ENCODE results near the gene PRPF31.

PRPF31 gene

GRCh38 chr19:54100561-54100960, 15.0 kb upstream of the PRPF31 start, which contains the start of gene OSCAR:
OSCAR (minus strand) TSS chr19:54100803; CDS start chr19:54100792, 11 bp downstream.
- TF ChIP-seq YY1 (IDR thresholded peaks at IDR 0.05; ENCODE audit: insufficient read depth, insufficient read length) (no peak), SUZ12 (IDR thresholded peaks at IDR 0.05; ENCODE audit: extremely low read depth, insufficient read depth, insufficient read length) (no peak), ZNF274 (IDR thresholded peaks at IDR 0.05; ENCODE audit: low read depth, low read length) (no peak)
- peaks cover 3% of the 10 kb centered on the region for H3K27me3 ChIP-seq (ENCODE audit: insufficient read depth, insufficient read length)
- H3K9me3 ChIP-seq (ENCODE audit: insufficient read depth, low read length), result no peaks in the 10 kb centered on the region
- no peak within 1 kb of the TSS for H3K4me3 ChIP-seq (ENCODE audit: insufficient read length, low read depth)
- peaks cover 4% of the 10 kb centered on the region for H3K4me1 ChIP-seq (ENCODE audit: insufficient read depth, insufficient read length)
- peaks cover 10% of the 10 kb centered on the region for H3K36me3 ChIP-seq (ENCODE audit: insufficient read depth, insufficient read length, low read length)
- no peak within 1 kb of the TSS for H3K9ac ChIP-seq (ENCODE audit: insufficient read length, low read depth)
- DNase-seq (ENCODE audit: low read depth, low spot score), result no peak

- Histone ChIP-seq H3K4me3 (ENCODE audit: insufficient read length, low read depth) (peak within 1 kb of the TSS; percentile 98), H3K36me3 (ENCODE audit: insufficient read depth, insufficient read length, low read length) (peaks cover 30% of the 10 kb centered on the region), H3K9me3 (ENCODE audit: insufficient read depth, low read length) (no peaks in the 10 kb centered on the region), H3K4me1 (ENCODE audit: insufficient read depth, insufficient read length) (peaks cover 2% of the 10 kb centered on the region), H3K9ac (ENCODE audit: insufficient read length, low read depth) (peak within 1 kb of the TSS; percentile 97), H3K27me3 (ENCODE audit: insufficient read depth, insufficient read length) (no peaks in the 10 kb centered on the region)
- TF ChIP-seq ZNF274 (IDR thresholded peaks at IDR 0.05; ENCODE audit: low read depth, low read length) (no peak), YY1 (IDR thresholded peaks at IDR 0.05; ENCODE audit: insufficient read depth, insufficient read length) (peak; percentile 81)
- peak; percentile 92 for DNase-seq (ENCODE audit: low read depth, low spot score)
These were observed 13.0 kb upstream of the PRPF31 start, which contains the start of gene NDUFA3 for GRCh38 chr19:54102421-54103169. NDUFA3 (plus strand) TSS chr19:54102855; CDS start chr19:54102879, 24 bp downstream.

GRCh38 chr19:54104998-54105715, 10.4 kb upstream of the PRPF31 start:
- H3K4me3 ChIP-seq (ENCODE audit: insufficient read length, low read depth), result no peak overlapping the region
- no peaks in the 10 kb centered on the region for H3K9me3 ChIP-seq (ENCODE audit: insufficient read depth, low read length)
- no peaks in the 10 kb centered on the region for H3K27me3 ChIP-seq (ENCODE audit: insufficient read depth, insufficient read length)
- peaks cover 2% of the 10 kb centered on the region for H3K4me1 ChIP-seq (ENCODE audit: insufficient read depth, insufficient read length)
- TF ChIP-seq ZNF274 (IDR thresholded peaks at IDR 0.05; ENCODE audit: low read depth, low read length) (no peak), YY1 (IDR thresholded peaks at IDR 0.05; ENCODE audit: insufficient read depth, insufficient read length) (no peak), SUZ12 (IDR thresholded peaks at IDR 0.05; ENCODE audit: extremely low read depth, insufficient read depth, insufficient read length) (no peak)
- no peak overlapping the region for H3K9ac ChIP-seq (ENCODE audit: insufficient read length, low read depth)
- peaks cover 53% of the 10 kb centered on the region for H3K36me3 ChIP-seq (ENCODE audit: insufficient read depth, insufficient read length, low read length)
- no peak for DNase-seq (ENCODE audit: low read depth, low spot score)

- Histone ChIP-seq H3K36me3 (ENCODE audit: insufficient read depth, insufficient read length, low read length) (peaks cover 59% of the 10 kb centered on the region), H3K4me3 (ENCODE audit: insufficient read length, low read depth) (no peak overlapping the region), H3K9ac (ENCODE audit: insufficient read length, low read depth) (no peak overlapping the region), H3K9me3 (ENCODE audit: insufficient read depth, low read length) (no peaks in the 10 kb centered on the region), H3K4me1 (ENCODE audit: insufficient read depth, insufficient read length) (peaks cover 2% of the 10 kb centered on the region), H3K27me3 (ENCODE audit: insufficient read depth, insufficient read length) (no peaks in the 10 kb centered on the region)
- TF ChIP-seq ZNF274 (IDR thresholded peaks at IDR 0.05; ENCODE audit: low read depth, low read length) (no peak), SUZ12 (IDR thresholded peaks at IDR 0.05; ENCODE audit: extremely low read depth, insufficient read depth, insufficient read length) (no peak), YY1 (IDR thresholded peaks at IDR 0.05; ENCODE audit: insufficient read depth, insufficient read length) (no peak)
- no peak for DNase-seq (ENCODE audit: low read depth, low spot score)
These were observed 9.8 kb upstream of the PRPF31 start for GRCh38 chr19:54105796-54106195.

GRCh38 chr19:54106716-54107115, 8.8 kb upstream of the PRPF31 start:
- TF ChIP-seq SUZ12 (IDR thresholded peaks at IDR 0.05; ENCODE audit: extremely low read depth, insufficient read depth, insufficient read length) (no peak), ZNF274 (IDR thresholded peaks at IDR 0.05; ENCODE audit: low read depth, low read length) (no peak), YY1 (IDR thresholded peaks at IDR 0.05; ENCODE audit: insufficient read depth, insufficient read length) (no peak)

GRCh38 chr19:54107876-54108490, 7.6 kb upstream of the PRPF31 start:
- H3K9me3 ChIP-seq (ENCODE audit: insufficient read depth, low read length), result no peaks in the 10 kb centered on the region
- no peaks in the 10 kb centered on the region for H3K27me3 ChIP-seq (ENCODE audit: insufficient read depth, insufficient read length)
- H3K4me3 ChIP-seq (ENCODE audit: insufficient read length, low read depth), result no peak overlapping the region
- no peak for DNase-seq (ENCODE audit: low read depth, low spot score)
- peaks cover 68% of the 10 kb centered on the region for H3K36me3 ChIP-seq (ENCODE audit: insufficient read depth, insufficient read length, low read length)
- peaks cover 2% of the 10 kb centered on the region for H3K4me1 ChIP-seq (ENCODE audit: insufficient read depth, insufficient read length)
- no peak for TF ChIP-seq ZNF274 (IDR thresholded peaks at IDR 0.05; ENCODE audit: low read depth, low read length)
- TF ChIP-seq SUZ12 (IDR thresholded peaks at IDR 0.05; ENCODE audit: extremely low read depth, insufficient read depth, insufficient read length), result no peak
- no peak for TF ChIP-seq YY1 (IDR thresholded peaks at IDR 0.05; ENCODE audit: insufficient read depth, insufficient read length)
- H3K9ac ChIP-seq (ENCODE audit: insufficient read length, low read depth), result no peak overlapping the region

More at GRCh38 chr19:54106716-54107115, 8.8 kb upstream of the PRPF31 start:
- Histone ChIP-seq H3K4me1 (ENCODE audit: insufficient read depth, insufficient read length) (peaks cover 2% of the 10 kb centered on the region), H3K27me3 (ENCODE audit: insufficient read depth, insufficient read length) (no peaks in the 10 kb centered on the region), H3K36me3 (ENCODE audit: insufficient read depth, insufficient read length, low read length) (peaks cover 63% of the 10 kb centered on the region), H3K9ac (ENCODE audit: insufficient read length, low read depth) (no peak overlapping the region), H3K4me3 (ENCODE audit: insufficient read length, low read depth) (no peak overlapping the region), H3K9me3 (ENCODE audit: insufficient read depth, low read length) (no peaks in the 10 kb centered on the region)
- DNase-seq (ENCODE audit: low read depth, low spot score), result no peak

GRCh38 chr19:54108496-54108895, 7.1 kb upstream of the PRPF31 start:
- no peak for DNase-seq (ENCODE audit: low read depth, low spot score)
- peaks cover 73% of the 10 kb centered on the region for H3K36me3 ChIP-seq (ENCODE audit: insufficient read depth, insufficient read length, low read length)
- TF ChIP-seq YY1 (IDR thresholded peaks at IDR 0.05; ENCODE audit: insufficient read depth, insufficient read length) (no peak), ZNF274 (IDR thresholded peaks at IDR 0.05; ENCODE audit: low read depth, low read length) (no peak), SUZ12 (IDR thresholded peaks at IDR 0.05; ENCODE audit: extremely low read depth, insufficient read depth, insufficient read length) (no peak)
- no peaks in the 10 kb centered on the region for H3K27me3 ChIP-seq (ENCODE audit: insufficient read depth, insufficient read length)
- H3K9me3 ChIP-seq (ENCODE audit: insufficient read depth, low read length), result no peaks in the 10 kb centered on the region
- H3K9ac ChIP-seq (ENCODE audit: insufficient read length, low read depth), result no peak overlapping the region
- H3K4me1 ChIP-seq (ENCODE audit: insufficient read depth, insufficient read length), result peaks cover 2% of the 10 kb centered on the region
- no peak overlapping the region for H3K4me3 ChIP-seq (ENCODE audit: insufficient read length, low read depth)
